Prostate gland (tissue), 2 donors: ENCODE results near the gene PLCB1. TPM values are rescaled to one million over a fixed set of nuclear protein-coding genes. Genes with fewer than 3 reads are reported as not detected.

ENCODE experiments used
- DNase-seq: peaks from one replicate; pipeline ENCODE4 v3.0.0-alpha.2; 2019; ENCODE audit warnings: low spot score
- H3K27ac ChIP-seq, 2 donors: fragments of 200-600 bp; sonication (generic); 2 replicates each; pipeline ENCODE4 v1.5.1; 2017 to 2019
- H3K27me3 ChIP-seq: fragments of 200-600 bp; sonication (generic); replicated peaks from 2 replicates; pipeline ENCODE4 v1.5.1; 2019; ENCODE audit not compliant: insufficient read depth
- H3K36me3 ChIP-seq, 2 donors: fragments of 200-600 bp; sonication (generic); 1 replicate in 1 of 2; 2 replicates in 1 of 2; pipeline versions ENCODE4 v1.5.1 to v1.8.1; 2017 to 2019
- H3K4me1 ChIP-seq: fragments of 200-600 bp; sonication (generic); replicated peaks from 2 replicates; pipeline ENCODE4 v1.5.1; 2019
- H3K4me3 ChIP-seq, 2 donors: fragments of 200-600 bp; sonication (generic); 2 replicates each; pipeline ENCODE4 v1.5.1; 2017 to 2019
- H3K9me3 ChIP-seq: fragments of 200-600 bp; sonication (generic); 2 replicates; pipeline ENCODE4 v1.5.1; 2017
- CTCF ChIP-seq, 4 experiments: fragments of 200-600 bp in 2 of 4; fragments of 450-650 bp in 2 of 4; sonication (generic) in 2 of 4; IDR thresholded peaks; 1 replicate in 3 of 4; 2 replicates in 1 of 4; pipeline ENCODE4 v1.5.1; 2016 to 2019; ENCODE audit warnings: antibody characterized with exemption in 4 of 4, mild to moderate bottlenecking in 2 of 4, moderate library complexity in 2 of 4
- POLR2A ChIP-seq: fragments of 450-650 bp; IDR thresholded peaks from one replicate; pipeline ENCODE4 v1.6.1; 2016; ENCODE audit warnings: antibody characterized with exemption, mild to moderate bottlenecking
- POLR2AphosphoS5 ChIP-seq: sonication (generic); formaldehyde crosslinking; IDR thresholded peaks from one replicate; pipeline ENCODE4 v1.6.1; 2017; ENCODE audit warnings: antibody characterized with exemption
- WGBS: methylation state at CpG from one replicate; pipeline ENCODE4 v1.1.5; 2018; 5-methylcytosine and 5-hydroxymethylcytosine counted together
- intact Hi-C: fragments of 100-400 bp; cut with DNase I; formaldehyde crosslinking; loops from one replicate; pipeline ENCODE4 v1.14.2; 2022
- total RNA-seq, 2 donors: library from RNA; depleted of rRNA; stranded (reverse); fragments of >200 nt; gene quantifications; one replicate each; pipeline ENCODE4 v1.1.0, GENCODE V29; 2016

The PLCB1 gene
- total RNA-seq, 2 donors from 2014 or later: 24.3 to 26.3 TPM

GRCh38 chr20:8390037-8390433, 258.0 kb downstream of the PLCB1 start:
- no peaks in the 10 kb centered on the region for H3K27me3 ChIP-seq
- DNase-seq: no peak
- no peak overlapping the region for H3K27ac ChIP-seq
- H3K4me3 ChIP-seq: no peak overlapping the region
- no peaks in the 10 kb centered on the region for H3K9me3 ChIP-seq
- no peaks in the 10 kb centered on the region for H3K36me3 ChIP-seq
- intact Hi-C loops: loop anchor here (10.0 kb wide), 1 partner anchor 335 kb away; no protein-coding TSS in a partner anchor
- TF ChIP-seq POLR2A (no peak), POLR2AphosphoS5 (no peak), CTCF (IDR thresholded peaks at IDR 0.05) (no peak)
- 73% methylated on average over 5 of the region's 5 CpGs for WGBS
- no peaks in the 10 kb centered on the region for H3K4me1 ChIP-seq

GRCh38 chr20:8390500-8390899, 258.4 kb downstream of the PLCB1 start:
- Histone ChIP-seq H3K27me3 (no peaks in the 10 kb centered on the region), H3K36me3 (no peaks in the 10 kb centered on the region), H3K4me1 (no peaks in the 10 kb centered on the region), H3K9me3 (no peaks in the 10 kb centered on the region), H3K4me3 (no peak overlapping the region), H3K27ac (no peak overlapping the region)
- intact Hi-C loops: loop anchor here (10.0 kb wide), 1 partner anchor 334 kb away; no protein-coding TSS in a partner anchor
- DNase-seq: no peak
- no peak for TF ChIP-seq POLR2A
- no peak for TF ChIP-seq POLR2AphosphoS5
- no peak for TF ChIP-seq CTCF (IDR thresholded peaks at IDR 0.05)

- intact Hi-C loops: loop anchor here (10.0 kb wide), 1 partner anchor 331 kb away; no protein-coding TSS in a partner anchor
- no peaks in the 10 kb centered on the region for H3K4me1 ChIP-seq
- H3K4me3 ChIP-seq: no peak overlapping the region
- DNase-seq: no peak
- no peaks in the 10 kb centered on the region for H3K36me3 ChIP-seq
- no peaks in the 10 kb centered on the region for H3K27me3 ChIP-seq
- 77% methylated on average over 3 of the region's 3 CpGs for WGBS
- no peak for TF ChIP-seq POLR2AphosphoS5
- TF ChIP-seq POLR2A: no peak
- TF ChIP-seq CTCF (IDR thresholded peaks at IDR 0.05): no peak
- H3K9me3 ChIP-seq: no peaks in the 10 kb centered on the region
- H3K27ac ChIP-seq: no peak overlapping the region
Measured at GRCh38 chr20:8393381-8393780, 261.3 kb downstream of the PLCB1 start.

GRCh38 chr20:8394308-8394945, 262.4 kb downstream of the PLCB1 start:
- 87% methylated on average over 2 of the region's 2 CpGs for WGBS
- no peaks in the 10 kb centered on the region for H3K4me1 ChIP-seq
- no peaks in the 10 kb centered on the region for H3K9me3 ChIP-seq
- no peaks in the 10 kb centered on the region for H3K36me3 ChIP-seq
- H3K27me3 ChIP-seq: no peaks in the 10 kb centered on the region
- TF ChIP-seq POLR2A (no peak), CTCF (IDR thresholded peaks at IDR 0.05) (no peak), POLR2AphosphoS5 (no peak)
- intact Hi-C loops: loop anchor here (10.0 kb wide), 1 partner anchor 330 kb away; no protein-coding TSS in a partner anchor
- H3K4me3 ChIP-seq: no peak overlapping the region
- no peak overlapping the region for H3K27ac ChIP-seq
- no peak for DNase-seq

GRCh38 chr20:8395956-8396355, 263.9 kb downstream of the PLCB1 start:
- DNase-seq: no peak
- H3K9me3 ChIP-seq: no peaks in the 10 kb centered on the region
- H3K4me1 ChIP-seq: no peaks in the 10 kb centered on the region
- H3K27ac ChIP-seq: no peak overlapping the region
- 49% methylated on average over 2 of the region's 2 CpGs for WGBS
- intact Hi-C loops: loop anchor here (10.0 kb wide), 1 partner anchor 329 kb away; no protein-coding TSS in a partner anchor
- H3K4me3 ChIP-seq: no peak overlapping the region
- H3K27me3 ChIP-seq: no peaks in the 10 kb centered on the region
- TF ChIP-seq CTCF (IDR thresholded peaks at IDR 0.05) (no peak), POLR2A (no peak), POLR2AphosphoS5 (no peak)
- H3K36me3 ChIP-seq: no peaks in the 10 kb centered on the region
